ENCODE results near the gene SEC24D. TPM values are rescaled to one million over a fixed set of nuclear protein-coding genes. Genes with fewer than 3 reads are reported as not detected.

Gene SEC24D
- total RNA-seq, 1 donor from 2014 or later: 28.3 TPM

DNA sequence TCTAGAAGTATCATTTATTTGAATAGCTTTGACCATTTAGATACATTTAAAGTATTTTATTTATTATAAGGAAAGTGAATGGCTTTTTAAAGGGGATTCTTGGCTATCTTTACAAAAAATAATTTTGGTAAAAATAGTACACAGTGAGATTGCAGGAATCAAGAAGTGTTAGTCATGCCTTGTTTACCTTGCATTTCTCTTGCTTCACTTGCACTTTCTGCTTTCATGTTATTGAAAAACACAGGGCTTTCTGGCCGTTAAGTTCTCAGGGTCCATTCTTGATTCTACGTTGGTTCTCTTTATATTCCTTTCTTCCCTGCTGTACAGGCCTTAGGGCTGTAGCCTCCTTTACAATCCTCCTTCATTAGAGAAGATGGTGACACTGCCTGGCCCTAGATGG, 21.8 kb upstream of the SEC24D start:
- no peak for DNase-seq (ENCODE audit: low read depth)
- TF ChIP-seq, protein P1, sequence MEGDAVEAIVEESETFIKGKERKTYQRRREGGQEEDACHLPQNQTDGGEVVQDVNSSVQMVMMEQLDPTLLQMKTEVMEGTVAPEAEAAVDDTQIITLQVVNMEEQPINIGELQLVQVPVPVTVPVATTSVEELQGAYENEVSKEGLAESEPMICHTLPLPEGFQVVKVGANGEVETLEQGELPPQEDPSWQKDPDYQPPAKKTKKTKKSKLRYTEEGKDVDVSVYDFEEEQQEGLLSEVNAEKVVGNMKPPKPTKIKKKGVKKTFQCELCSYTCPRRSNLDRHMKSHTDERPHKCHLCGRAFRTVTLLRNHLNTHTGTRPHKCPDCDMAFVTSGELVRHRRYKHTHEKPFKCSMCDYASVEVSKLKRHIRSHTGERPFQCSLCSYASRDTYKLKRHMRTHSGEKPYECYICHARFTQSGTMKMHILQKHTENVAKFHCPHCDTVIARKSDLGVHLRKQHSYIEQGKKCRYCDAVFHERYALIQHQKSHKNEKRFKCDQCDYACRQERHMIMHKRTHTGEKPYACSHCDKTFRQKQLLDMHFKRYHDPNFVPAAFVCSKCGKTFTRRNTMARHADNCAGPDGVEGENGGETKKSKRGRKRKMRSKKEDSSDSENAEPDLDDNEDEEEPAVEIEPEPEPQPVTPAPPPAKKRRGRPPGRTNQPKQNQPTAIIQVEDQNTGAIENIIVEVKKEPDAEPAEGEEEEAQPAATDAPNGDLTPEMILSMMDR (conservative IDR thresholded peaks at IDR 0.05; ENCODE audit: low read depth, low read length): no peak
- H3K4me3 ChIP-seq (ENCODE audit: low read depth, low read length): no peak overlapping the region

DNA sequence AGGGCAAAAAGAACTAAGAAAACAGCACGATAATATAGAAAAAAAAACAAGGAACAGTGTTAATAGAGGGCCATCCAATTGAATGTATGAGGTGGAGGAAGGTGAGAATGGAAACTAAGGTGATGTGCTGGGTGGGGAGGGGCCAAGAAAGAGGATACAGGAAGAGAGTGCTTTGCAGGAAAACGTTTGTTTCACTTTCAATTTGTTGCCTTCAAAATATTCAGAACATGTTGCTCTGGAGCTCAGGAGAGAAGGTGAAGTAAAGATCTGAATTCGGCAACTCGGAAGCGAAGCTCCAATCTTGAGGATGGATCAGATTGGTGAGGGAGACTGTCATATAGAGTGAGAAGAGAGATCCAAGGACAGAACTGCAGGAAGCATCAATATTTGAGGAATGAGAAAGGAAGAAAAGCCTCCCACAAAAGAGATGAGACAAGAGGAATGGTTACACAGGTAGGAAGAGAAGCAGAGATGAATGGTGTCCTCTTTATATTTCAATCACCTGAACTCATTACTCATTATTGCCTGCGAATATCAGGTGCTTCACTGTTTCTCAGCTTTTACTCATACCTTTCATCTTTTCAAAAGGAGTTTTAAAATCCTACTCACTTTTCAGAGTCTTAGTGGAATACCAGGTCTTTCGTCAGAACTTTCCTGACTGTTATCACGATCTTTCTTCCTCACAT, 14.7 kb upstream of the SEC24D start:
- no peak for DNase-seq (ENCODE audit: low read depth)
- peak overlapping the region; percentile 55 for H3K4me3 ChIP-seq (ENCODE audit: low read depth, low read length)
- TF ChIP-seq, protein P1 (conservative IDR thresholded peaks at IDR 0.05; ENCODE audit: low read depth, low read length): no peak

DNA sequence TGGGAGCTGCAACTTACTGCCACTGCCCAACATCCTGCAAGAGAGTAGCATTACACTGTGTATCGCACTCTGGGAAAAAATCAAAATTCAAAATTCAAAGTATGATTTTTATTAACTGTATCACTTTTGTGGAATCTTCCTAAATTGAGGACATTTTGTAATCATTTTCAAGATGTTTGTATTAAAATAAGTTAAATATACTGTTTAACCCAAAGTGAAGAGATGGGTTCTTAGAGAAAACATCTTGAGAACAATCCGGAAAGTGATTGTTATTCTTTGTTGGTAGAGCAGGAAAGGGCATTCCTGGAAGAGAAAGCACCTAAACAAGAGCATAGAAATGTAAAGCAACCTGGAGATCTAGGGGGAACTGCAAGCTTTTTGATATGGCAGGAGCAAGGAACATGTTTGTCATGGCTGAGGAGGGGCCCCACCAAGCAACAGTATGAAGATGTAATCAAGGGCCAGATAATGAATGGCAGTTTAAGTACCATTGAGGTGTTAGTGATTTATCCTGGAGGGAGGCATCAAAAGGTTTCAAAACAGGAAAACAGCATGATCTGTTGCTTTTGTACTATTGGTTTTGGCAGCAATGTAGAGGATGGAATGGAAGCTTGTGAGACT, 14.1 kb upstream of the SEC24D start:
- peak overlapping the region; percentile 55 for H3K4me3 ChIP-seq (ENCODE audit: low read depth, low read length)
- no peak for DNase-seq (ENCODE audit: low read depth)
- TF ChIP-seq, protein P1 (conservative IDR thresholded peaks at IDR 0.05; ENCODE audit: low read depth, low read length): no peak

DNA sequence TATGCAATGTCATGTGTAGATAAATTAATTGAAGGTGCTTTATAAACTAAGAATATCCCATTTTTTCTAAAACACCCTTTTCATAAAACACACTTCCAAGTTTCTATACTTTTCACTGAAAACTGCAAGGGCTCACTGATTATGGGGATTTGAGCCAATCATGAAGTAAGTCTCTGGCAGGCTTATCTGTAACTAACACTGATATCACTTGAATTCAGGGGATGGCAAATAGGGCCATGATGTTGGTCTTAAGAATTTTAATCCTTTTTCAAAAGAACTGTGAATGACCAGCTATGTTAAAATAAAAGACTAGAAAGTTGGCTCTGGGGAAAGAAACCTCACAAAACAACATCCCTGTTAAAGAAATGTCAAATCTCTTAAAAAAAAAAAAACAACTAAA, 13.0 kb upstream of the SEC24D start:
- TF ChIP-seq, protein P1 (conservative IDR thresholded peaks at IDR 0.05; ENCODE audit: low read depth, low read length): no peak
- no peak overlapping the region for H3K4me3 ChIP-seq (ENCODE audit: low read depth, low read length)
- DNase-seq (ENCODE audit: low read depth): no peak

DNA sequence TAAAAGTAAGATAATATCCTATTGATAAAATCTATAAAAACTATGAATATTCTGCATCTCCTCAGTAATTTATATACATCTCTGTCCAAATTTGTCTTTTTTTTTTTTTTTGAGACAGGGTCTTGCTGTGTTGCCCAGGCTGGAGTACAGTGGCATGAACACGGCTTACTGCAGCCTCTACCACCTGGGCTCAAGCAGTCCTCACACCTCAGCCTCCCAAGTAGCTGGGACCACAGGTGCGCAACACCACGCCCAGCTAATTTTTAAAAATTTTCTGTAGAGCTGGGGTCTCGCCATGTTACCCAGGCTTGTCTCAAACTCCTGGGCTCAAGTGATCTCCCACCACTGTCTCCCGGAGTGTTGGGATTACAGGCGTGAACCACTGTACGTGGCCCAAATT, 12.3 kb upstream of the SEC24D start:
- no peak overlapping the region for H3K4me3 ChIP-seq (ENCODE audit: low read depth, low read length)
- DNase-seq (ENCODE audit: low read depth): no peak
- TF ChIP-seq, protein P1 (conservative IDR thresholded peaks at IDR 0.05; ENCODE audit: low read depth, low read length): no peak

DNA sequence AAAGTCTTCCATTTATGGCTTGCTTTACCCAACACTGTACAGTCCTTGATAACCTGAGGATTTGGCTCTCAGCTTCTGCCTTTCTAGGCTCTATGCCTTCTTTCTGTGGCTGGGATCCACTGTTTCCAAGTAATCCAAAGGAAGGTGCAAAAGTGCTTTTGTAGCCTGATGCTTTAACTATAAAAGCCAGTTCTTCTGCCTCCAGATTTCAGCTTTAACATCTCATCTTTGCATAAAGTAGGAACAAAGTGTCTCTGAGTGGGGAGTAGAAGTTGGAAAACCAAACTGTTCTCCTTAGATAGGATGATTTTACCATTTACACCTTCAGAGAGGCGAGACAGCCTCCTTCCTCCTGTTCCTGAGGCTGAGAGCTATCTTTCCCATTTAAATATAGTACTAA, 11.1 kb upstream of the SEC24D start:
- TF ChIP-seq, protein P1 (conservative IDR thresholded peaks at IDR 0.05; ENCODE audit: low read depth, low read length): no peak
- no peak overlapping the region for H3K4me3 ChIP-seq (ENCODE audit: low read depth, low read length)
- DNase-seq (ENCODE audit: low read depth): no peak
